GM19238 (cell line): Measurements from ENCODE around the gene SNX14.

Experiments used
- DNase-seq: peaks from one replicate; pipeline ENCODE4 v3.0.0; 2011; ENCODE audit warnings: low spot score; ENCODE audit not compliant: insufficient read length

The SNX14 gene

GRCh38 chr6:85498596-85499258, 94.9 kb downstream of the SNX14 start:
- DNase-seq: no peak

DNA sequence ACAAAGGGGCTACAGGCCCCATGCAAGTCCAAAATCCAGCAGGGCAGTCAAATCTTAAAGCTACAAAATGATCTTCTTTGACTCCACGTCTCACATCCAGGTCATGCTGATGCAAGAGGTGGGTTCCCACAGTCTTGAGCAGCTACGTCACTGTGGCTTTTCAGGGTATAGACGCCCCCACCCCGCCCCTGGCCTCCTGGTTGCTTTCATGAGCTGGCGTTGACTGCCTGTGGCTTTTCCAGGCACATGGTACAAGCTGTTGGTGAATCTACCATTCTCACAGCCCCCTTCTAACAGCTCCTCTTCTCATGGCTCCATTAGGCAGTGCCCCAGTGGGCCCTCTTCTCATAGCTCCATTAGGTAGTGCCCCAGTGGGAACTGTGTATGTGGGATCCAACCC, 96.8 kb downstream of the SNX14 start:
- DNase-seq: no peak

- DNase-seq: no peak
These were observed 97.6 kb downstream of the SNX14 start for GRCh38 chr6:85496009-85496579.

DNA sequence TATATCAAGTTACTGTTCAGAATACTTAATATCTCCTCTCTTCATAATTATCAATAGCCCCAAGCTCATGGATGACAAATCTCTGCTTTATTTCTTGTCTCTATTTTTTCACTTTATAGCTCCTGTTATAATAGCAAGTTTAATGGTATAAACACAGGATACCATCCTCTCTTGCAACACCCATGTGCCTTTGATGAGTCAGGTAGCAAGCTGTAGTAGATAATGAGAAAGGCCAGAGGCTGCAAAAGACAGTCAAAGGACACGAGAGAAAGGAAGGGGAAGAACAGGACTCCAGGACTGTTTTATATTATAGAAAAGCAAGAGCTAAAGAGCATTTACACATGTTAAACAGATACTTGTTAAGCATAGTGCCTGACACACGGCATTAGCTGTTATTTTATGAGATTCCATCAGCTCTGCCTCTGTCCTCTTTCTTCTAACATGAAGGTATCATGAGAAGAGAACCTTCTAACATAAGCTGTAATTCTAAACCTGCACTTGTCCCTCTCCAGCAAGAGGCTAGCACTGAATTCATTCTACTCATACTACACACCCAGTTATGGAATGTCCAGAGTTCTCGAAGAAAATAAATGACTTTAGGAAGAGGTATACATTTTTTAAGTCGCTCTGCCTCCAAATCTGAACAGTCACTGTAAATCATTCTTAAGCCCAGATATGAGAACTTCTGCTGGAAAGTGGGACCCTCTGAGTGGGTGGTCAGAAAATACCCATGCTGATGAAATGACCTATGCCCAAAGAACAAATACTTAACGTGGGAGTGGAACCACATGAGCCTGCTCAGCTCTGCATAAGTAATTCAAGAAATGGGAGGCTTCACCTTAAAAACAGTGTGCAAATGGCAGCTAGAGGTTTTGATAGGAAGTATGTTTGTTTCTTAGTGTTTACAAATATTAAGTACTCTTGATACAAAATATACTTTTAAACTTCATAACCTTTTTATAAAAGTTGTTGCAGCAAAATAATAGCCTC, 98.8 kb downstream of the SNX14 start:
- DNase-seq: no peak

DNA sequence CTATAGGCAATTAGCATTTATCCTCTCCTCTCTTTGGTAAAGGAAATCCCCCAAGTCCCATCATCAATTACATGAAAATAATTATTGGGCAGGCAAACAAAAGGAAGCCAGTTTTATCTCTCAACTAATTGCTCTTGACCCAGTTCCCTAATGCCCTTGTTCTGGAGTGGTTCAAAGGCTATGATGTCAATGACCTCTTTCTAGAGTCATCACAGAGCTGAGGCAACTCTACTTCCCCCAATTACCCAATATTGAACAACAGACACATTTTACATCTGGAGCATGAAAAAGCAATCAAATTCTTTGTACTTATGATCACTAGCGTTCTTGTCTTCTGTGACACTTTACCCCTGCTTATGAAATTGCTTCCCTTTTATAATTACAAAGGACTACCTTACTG, 100.3 kb downstream of the SNX14 start:
- no peak for DNase-seq

DNA sequence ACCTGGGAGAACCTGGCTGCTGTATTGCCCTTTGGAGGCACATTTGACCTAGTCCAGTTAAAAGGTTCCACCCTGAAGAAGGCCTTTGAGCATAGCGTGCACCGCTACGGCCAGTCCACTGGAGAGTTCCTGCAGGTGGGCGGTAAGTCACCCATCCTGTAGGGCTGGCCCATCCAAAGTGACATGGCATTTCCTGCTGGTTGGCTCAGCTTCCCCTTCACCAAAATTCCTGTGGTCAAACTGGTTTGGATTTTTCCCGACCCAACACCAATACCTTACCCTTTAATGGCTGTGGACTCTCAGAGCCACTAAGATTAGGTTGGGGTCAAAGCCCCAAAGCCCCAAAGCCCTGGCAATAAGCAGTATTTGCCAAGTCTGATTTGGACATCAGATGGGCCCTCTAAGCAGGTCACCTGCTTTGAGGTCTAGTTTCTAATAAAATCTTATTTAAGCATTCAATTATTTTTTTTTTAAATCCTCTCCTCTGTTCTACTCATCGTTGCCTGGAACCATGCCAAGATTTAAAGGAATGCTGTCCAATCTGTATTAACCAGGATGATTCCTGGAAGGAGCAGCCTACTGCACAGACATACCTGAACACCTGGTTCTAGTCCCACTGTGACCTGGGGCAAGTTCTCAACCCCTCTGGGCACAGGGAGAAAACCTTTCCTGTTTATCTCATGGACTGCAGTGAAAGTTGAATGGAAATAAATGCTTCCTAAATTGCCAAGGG, 103.0 kb downstream of the SNX14 start:
- no peak for DNase-seq

GRCh38 chr6:85484948-85485347, 108.7 kb downstream of the SNX14 start:
- DNase-seq: no peak

DNA sequence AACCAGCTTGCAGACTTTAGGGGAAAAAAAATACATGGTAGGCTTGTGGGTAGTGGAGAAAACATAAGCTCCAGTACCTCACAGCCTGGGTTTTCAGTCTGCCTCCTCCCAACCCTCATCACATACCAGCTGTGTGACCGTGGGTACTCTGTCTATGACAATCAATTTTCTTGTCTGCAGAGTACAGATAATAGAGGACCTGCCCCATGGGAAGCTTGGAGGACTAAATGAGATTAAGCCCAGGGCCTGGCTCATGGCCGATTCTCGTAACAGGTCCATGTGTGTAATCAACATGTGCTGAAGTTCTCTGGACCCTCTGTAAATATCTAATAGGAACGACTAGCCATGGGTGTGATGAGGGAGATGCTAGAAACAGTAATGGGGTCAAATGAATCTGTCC, 109.8 kb downstream of the SNX14 start:
- DNase-seq: no peak

DNA sequence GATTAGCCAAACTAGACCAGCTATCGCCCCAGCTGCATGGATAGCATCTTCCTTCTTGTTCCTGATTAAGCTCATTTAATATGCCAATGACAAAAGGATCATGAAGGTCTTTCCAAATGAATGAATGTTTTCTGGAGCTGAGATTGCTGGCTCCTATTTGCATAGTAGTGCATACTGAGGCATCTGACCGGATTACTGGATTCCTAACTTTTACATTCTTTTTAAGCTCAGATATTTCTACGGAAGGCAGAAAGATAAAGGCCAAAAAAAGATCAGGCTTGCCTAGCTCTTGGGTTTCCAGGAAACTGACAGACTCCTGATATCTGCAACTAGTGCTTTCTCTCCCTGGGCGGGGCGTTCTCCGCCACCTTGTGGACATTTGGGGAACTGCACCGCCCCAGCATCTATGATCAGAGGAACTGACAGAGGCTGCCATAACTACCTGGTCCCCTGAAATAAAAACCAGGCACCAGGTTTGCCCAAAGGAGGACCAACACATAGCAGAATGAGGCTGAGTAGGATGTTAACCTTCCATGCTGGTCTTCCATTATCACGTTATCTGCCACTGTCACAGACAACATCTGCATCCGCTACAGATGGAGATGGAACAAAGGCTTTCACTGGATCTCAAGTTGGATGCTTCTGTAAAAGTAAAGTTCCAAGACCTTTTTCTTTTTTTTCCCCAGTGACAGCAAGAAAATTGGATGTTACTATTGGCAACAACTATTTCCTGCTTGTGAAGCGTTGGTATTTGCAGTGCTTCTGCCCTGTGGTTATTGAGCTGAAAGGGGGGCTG, 110.6 kb downstream of the SNX14 start:
- peak; percentile 39 for DNase-seq

DNA sequence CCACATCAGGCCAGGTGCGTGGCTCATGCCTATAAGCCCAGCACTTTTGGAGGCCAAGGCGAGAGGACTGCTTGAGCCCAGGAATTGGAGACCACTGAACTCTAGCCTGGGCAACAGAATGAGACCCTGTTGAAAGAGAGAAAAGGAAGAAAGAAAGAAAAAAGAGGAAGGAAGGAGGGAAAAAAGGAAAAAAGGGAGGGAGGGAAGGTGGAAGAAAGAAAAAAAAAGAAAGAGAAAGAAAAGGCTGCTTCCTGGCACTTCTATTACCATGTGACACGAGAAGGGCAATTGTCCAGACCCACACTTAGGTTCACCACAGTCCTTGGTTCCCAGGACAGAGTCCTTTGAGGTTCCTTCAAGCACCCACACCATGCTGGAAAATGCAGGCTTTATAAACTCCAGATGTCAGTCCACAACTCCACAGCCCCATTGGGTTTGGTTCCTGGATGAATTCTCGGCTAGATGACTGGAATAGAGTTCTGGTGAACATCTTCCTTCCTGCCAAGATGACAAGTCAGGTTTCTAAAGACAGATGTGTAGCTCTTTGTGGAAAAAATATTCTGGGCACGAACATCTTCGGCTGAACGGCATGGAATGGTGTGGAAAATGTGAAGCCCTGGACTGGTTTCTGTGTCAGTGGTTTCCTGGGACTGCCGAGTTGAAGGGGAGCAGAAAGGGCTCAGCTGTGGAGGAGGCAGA, 111.3 kb downstream of the SNX14 start:
- DNase-seq: no peak

GRCh38 chr6:85479208-85479607, 114.5 kb downstream of the SNX14 start:
- no peak for DNase-seq

GRCh38 chr6:85476532-85476931, 117.1 kb downstream of the SNX14 start:
- DNase-seq: no peak

GRCh38 chr6:85473748-85474147, 119.9 kb downstream of the SNX14 start:
- DNase-seq: no peak

GRCh38 chr6:85472744-85473143, 120.9 kb downstream of the SNX14 start:
- DNase-seq: no peak

DNA sequence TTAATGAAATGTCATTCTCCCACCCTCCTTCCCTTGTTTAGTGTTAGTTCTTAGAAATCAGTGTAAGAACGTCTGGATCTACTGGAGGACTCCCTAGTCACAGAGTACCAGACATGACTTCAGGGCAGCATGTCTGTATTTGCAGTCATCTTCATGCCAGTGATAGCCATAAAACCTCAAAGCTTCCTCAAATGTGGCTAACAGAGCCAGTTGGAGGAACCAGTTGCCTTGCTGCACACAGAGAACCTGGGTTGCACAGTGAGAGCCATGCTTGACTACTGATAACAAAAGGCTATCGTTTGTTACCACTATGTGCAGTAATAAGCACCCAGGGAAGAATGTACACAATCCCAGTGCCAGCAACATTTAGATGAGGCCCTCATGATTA, 123.6 kb downstream of the SNX14 start:
- DNase-seq: no peak

GRCh38 chr6:85469276-85470022, 124.2 kb downstream of the SNX14 start:
- no peak for DNase-seq

- DNase-seq: no peak
These were observed 125.3 kb downstream of the SNX14 start for GRCh38 chr6:85468326-85468725.

GRCh38 chr6:85465762-85466161, 127.9 kb downstream of the SNX14 start:
- no peak for DNase-seq

DNA sequence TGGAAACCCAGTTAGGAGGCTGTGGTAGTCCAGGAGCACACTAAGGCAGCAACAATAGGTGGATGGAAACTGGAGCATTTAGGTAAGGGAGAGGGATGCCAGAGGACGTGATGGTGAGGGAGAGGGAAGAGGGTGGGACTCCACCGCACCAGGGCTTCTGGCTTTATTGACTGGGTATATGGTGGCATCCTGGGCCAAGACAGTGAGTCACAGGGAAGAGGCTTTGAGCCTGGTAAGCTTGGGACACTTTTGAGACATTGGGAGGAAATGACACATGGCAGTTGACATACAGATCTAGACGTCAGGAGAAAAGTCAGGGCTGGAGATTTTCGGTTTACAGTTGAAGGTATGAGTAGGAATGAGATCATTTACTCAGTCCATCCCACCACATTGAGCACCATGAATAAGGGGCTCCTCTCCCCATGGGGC, 128.9 kb downstream of the SNX14 start:
- no peak for DNase-seq
